H9 (cell line): ENCODE data around the gene RNF26. TPM values are rescaled to one million over a fixed set of nuclear protein-coding genes. Genes with fewer than 3 reads are reported as not detected.

Source experiments
- DNase-seq: peaks from one replicate; pipeline ENCODE4 v3.0.0-alpha.2; 2017
- H2AFZ ChIP-seq: one replicate; pipeline ENCODE4 v1.6.1; 2013; ENCODE audit warnings: mild to moderate bottlenecking, low read length, control low read depth, moderate library complexity
- H2AK5ac ChIP-seq: 2 replicates; pipeline ENCODE4 v1.6.1; 2013; ENCODE audit warnings: low read length, control low read depth, mixed read lengths; ENCODE audit not compliant: insufficient read length
- H2BK120ac ChIP-seq: one replicate; pipeline ENCODE4 v1.6.1; 2013; ENCODE audit warnings: low read depth, mild to moderate bottlenecking, low read length, control low read depth, inconsistent platforms; ENCODE audit not compliant: poor library complexity, severe bottlenecking
- H2BK12ac ChIP-seq: 2 replicates; pipeline ENCODE4 v1.6.1; 2013; ENCODE audit warnings: low read length, control low read depth, mixed read lengths, low read depth; ENCODE audit not compliant: insufficient read length
- H2BK15ac ChIP-seq: 2 replicates; pipeline ENCODE4 v1.6.1; 2013; ENCODE audit warnings: low read depth, low read length, control low read depth
- H2BK20ac ChIP-seq: one replicate; pipeline ENCODE4 v1.6.1; 2013; ENCODE audit warnings: low read depth, mild to moderate bottlenecking, low read length, control low read depth, inconsistent platforms; ENCODE audit not compliant: poor library complexity, severe bottlenecking
- H2BK5ac ChIP-seq: 2 replicates; pipeline ENCODE4 v1.6.1; 2013; ENCODE audit warnings: low read length, control low read depth, mixed read lengths; ENCODE audit not compliant: insufficient read length
- H3K14ac ChIP-seq: 2 replicates; pipeline ENCODE4 v1.6.1; 2013; ENCODE audit warnings: low read length, control low read depth; ENCODE audit not compliant: insufficient read depth
- H3K18ac ChIP-seq: 2 replicates; pipeline ENCODE4 v1.6.1; 2013; ENCODE audit warnings: low read depth, mild to moderate bottlenecking, mixed read lengths, low read length, control low read depth; ENCODE audit not compliant: insufficient read length
- H3K23ac ChIP-seq: 2 replicates; pipeline ENCODE4 v1.6.1; 2013; ENCODE audit warnings: low read length, control low read depth, mixed read lengths, low read depth; ENCODE audit not compliant: insufficient read length
- H3K23me2 ChIP-seq: 2 replicates; pipeline ENCODE4 v1.6.1; 2013; ENCODE audit warnings: low read depth, mild to moderate bottlenecking, mixed read lengths, low read length, control low read depth; ENCODE audit not compliant: insufficient read length, poor library complexity, severe bottlenecking
- H3K27ac ChIP-seq: 2 replicates; pipeline ENCODE4 v1.5.1; 2013; ENCODE audit warnings: low read length, control low read depth, mixed read lengths, low read depth; ENCODE audit not compliant: insufficient read length
- H3K27me3 ChIP-seq: 2 replicates; pipeline ENCODE4 v1.6.1; 2013; ENCODE audit warnings: low read length, control low read depth, inconsistent platforms; ENCODE audit not compliant: insufficient read depth
- H3K4ac ChIP-seq: 2 replicates; pipeline ENCODE4 v1.6.1; 2013; ENCODE audit warnings: low read depth, mild to moderate bottlenecking, control low read depth, inconsistent platforms, low read length, moderate library complexity
- H3K4me1 ChIP-seq: 2 replicates; pipeline ENCODE4 v1.6.1; 2013; ENCODE audit warnings: low read length, control low read depth, inconsistent platforms; ENCODE audit not compliant: insufficient read depth
- H3K4me2 ChIP-seq: 2 replicates; pipeline ENCODE4 v1.6.1; 2013; ENCODE audit warnings: low read length, control low read depth, mixed read lengths; ENCODE audit not compliant: insufficient read length, insufficient read depth
- H3K56ac ChIP-seq: 2 replicates; pipeline ENCODE4 v1.6.1; 2013; ENCODE audit warnings: low read depth, mild to moderate bottlenecking, mixed read lengths, low read length, control low read depth; ENCODE audit not compliant: insufficient read length
- H3K79me1 ChIP-seq: 2 replicates; pipeline ENCODE4 v1.6.1; 2013; ENCODE audit warnings: low read depth, mild to moderate bottlenecking, moderate library complexity, low read length, control low read depth, inconsistent platforms; ENCODE audit not compliant: insufficient read depth, poor library complexity, severe bottlenecking
- H3K79me2 ChIP-seq: 2 replicates; pipeline ENCODE4 v1.6.1; 2013; ENCODE audit warnings: low read length, control low read depth, inconsistent platforms; ENCODE audit not compliant: insufficient read depth
- H3K9ac ChIP-seq: 2 replicates; pipeline ENCODE4 v1.6.1; 2013; ENCODE audit warnings: low read length, control low read depth, mixed read lengths; ENCODE audit not compliant: insufficient read length; ENCODE audit errors: extremely low read depth
- H3K9me3 ChIP-seq: one replicate; pipeline ENCODE4 v1.6.1; 2013; ENCODE audit warnings: low read depth, low read length, inconsistent platforms; ENCODE audit not compliant: control insufficient read depth
- H3T11ph ChIP-seq: one replicate; pipeline ENCODE4 v1.6.1; 2013; ENCODE audit warnings: mild to moderate bottlenecking, low read length, control low read depth, inconsistent platforms
- H4K20me1 ChIP-seq: one replicate; pipeline ENCODE4 v1.6.1; 2013; ENCODE audit not compliant: control insufficient read depth, insufficient read length, insufficient read depth
- H4K5ac ChIP-seq: 2 replicates; pipeline ENCODE4 v1.6.1; 2013; ENCODE audit warnings: low read depth, mild to moderate bottlenecking, mixed read lengths, low read length, control low read depth; ENCODE audit not compliant: insufficient read length
- H4K8ac ChIP-seq: replicated peaks from 2 replicates; pipeline ENCODE4 v1.6.1; 2013; ENCODE audit warnings: low read length, control low read depth, mixed read lengths, low read depth; ENCODE audit not compliant: insufficient read length
- H4K91ac ChIP-seq: 2 replicates; pipeline ENCODE4 v1.6.1; 2013; ENCODE audit warnings: low read depth, mild to moderate bottlenecking, moderate library complexity, mixed read lengths, low read length, control low read depth; ENCODE audit not compliant: insufficient read length
- H3K27ac Mint-ChIP-seq, 3 experiments: 2 replicates in 2 of 3; 3 replicates in 1 of 3; pipeline ENCODE4 v1.8.0; 2020 to 2021; ENCODE audit warnings: mixed read lengths in 3 of 3, mild to moderate bottlenecking in 1 of 3, moderate library complexity in 1 of 3
- H3K27me3 Mint-ChIP-seq: 2 replicates; pipeline ENCODE4 v1.8.0; 2021; ENCODE audit warnings: low read depth, mild to moderate bottlenecking, moderate library complexity, mixed read lengths
- H3K36me3 Mint-ChIP-seq, 3 experiments: 2 replicates in 2 of 3; 3 replicates in 1 of 3; pipeline ENCODE4 v1.8.0; 2020 to 2021; ENCODE audit warnings: low read depth in 3 of 3, mixed read lengths in 3 of 3; ENCODE audit not compliant: insufficient read depth in 1 of 3
- H3K4me1 Mint-ChIP-seq, 2 experiments: 2 replicates each; pipeline ENCODE4 v1.8.0; 2020; ENCODE audit warnings: mixed read lengths in 2 of 2
- H3K4me3 Mint-ChIP-seq, 2 experiments: 2 replicates in 1 of 2; 3 replicates in 1 of 2; pipeline ENCODE4 v1.8.0; 2020 to 2021; ENCODE audit warnings: mild to moderate bottlenecking in 2 of 2, mixed read lengths in 2 of 2, moderate library complexity in 1 of 2
- H3K9me3 Mint-ChIP-seq, 2 experiments: 2 replicates in 1 of 2; 3 replicates in 1 of 2; pipeline ENCODE4 v1.8.0; 2020; ENCODE audit warnings: mild to moderate bottlenecking in 2 of 2, mixed read lengths in 2 of 2, moderate library complexity in 1 of 2
- CTCF ChIP-seq: fragments of 200-600 bp; sonication (generic); conservative IDR thresholded peaks from 3 replicates; pipeline ENCODE4 v1.8.0; 2021; ENCODE audit warnings: antibody characterized with exemption, mild to moderate bottlenecking
- WGBS: extraction: QIAGEN DNeasy Blood & Tissue Kit; methylation state at CpG from one replicate; pipeline ENCODE4 v1.1.7; 2013; ENCODE audit warnings: missing lambda C conversion rate, low lambda C conversion rate, mixed read lengths; ENCODE audit not compliant: insufficient read length; ENCODE audit errors: extremely low coverage; 5-methylcytosine and 5-hydroxymethylcytosine counted together
- total RNA-seq: library from RNA; stranded (reverse); gene quantifications from 2 replicates; pipeline ENCODE4 v1.2.1, GENCODE V29; 2021

Gene RNF26
- total RNA-seq, 1 experiment from 2014 or later, result 57.6 TPM

- Histone ChIP-seq H2BK120ac (no peak overlapping the region), H3K14ac (no peak overlapping the region), H3K27ac (no peak overlapping the region), H3K18ac (no peak overlapping the region), H3K23me2 (peaks cover 12% of the 10 kb centered on the region), H3K79me2 (no peaks in the 10 kb centered on the region), H3K9me3 (no peaks in the 10 kb centered on the region), H3K27me3 (no peaks in the 10 kb centered on the region), H4K5ac (no peak overlapping the region), H3K4me1 (peaks cover 15% of the 10 kb centered on the region; the same call in 1 of the 2 replicates), H2AFZ (no peak overlapping the region), H4K8ac (no peak overlapping the region), H3K4me2 (no peak overlapping the region), H2BK12ac (no peak overlapping the region), H2AK5ac (no peak overlapping the region), H3K56ac (no peak overlapping the region), H4K20me1 (no peaks in the 10 kb centered on the region), H4K91ac (no peak overlapping the region), H3K9ac (no peak overlapping the region), H3K79me1 (no peaks in the 10 kb centered on the region), H2BK20ac (no peak overlapping the region), H2BK5ac (no peak overlapping the region), H3K4ac (no peak overlapping the region), H3T11ph (no peak overlapping the region), H2BK15ac (no peak overlapping the region), H3K23ac (no peak overlapping the region)
- H3K27ac Mint-ChIP-seq, result no peak overlapping the region
- H3K4me1 Mint-ChIP-seq, result peaks cover 34 to 36% of the 10 kb centered on the region in 2 experiments
- no peak for DNase-seq
- H3K36me3 Mint-ChIP-seq, result no peaks in the 10 kb centered on the region
- no CpG with 5 or more reads among the region's 20 CpGs for WGBS
- no peaks in the 10 kb centered on the region; a peak in 1 of 5 replicates for H3K9me3 Mint-ChIP-seq
- H3K27me3 Mint-ChIP-seq, result peaks cover 3% of the 10 kb centered on the region
- no peak for TF ChIP-seq CTCF
- H3K4me3 Mint-ChIP-seq, result no peak overlapping the region
Observed at GRCh38 chr11:119322921-119323531, 11.3 kb upstream of the RNF26 start.
